Measurements from ENCODE around the gene TMEM258.

The TMEM258 gene

GRCh38 chr11:61792310-61793082, at the start of gene TMEM258, which contains the start of gene FEN1:
TMEM258 (minus strand) TSS chr11:61792599; CDS start chr11:61792558, 41 bp downstream.
FEN1 (plus strand) TSS chr11:61792911; CDS start chr11:61795362, 2,451 bp downstream.
- peaks cover 64% of the 10 kb centered on the region for H3K79me2 ChIP-seq (ENCODE audit: insufficient read depth, low read depth)
- peak within 1 kb of the TSS; percentile 88 for H3K9ac ChIP-seq
- H3K4me1 ChIP-seq (ENCODE audit: low read depth, poor library complexity, severe bottlenecking): peaks cover 32% of the 10 kb centered on the region
- H3K27ac ChIP-seq: peak within 1 kb of the TSS; percentile 79
- H4K20me1 ChIP-seq (ENCODE audit: insufficient read depth): peaks cover 2% of the 10 kb centered on the region; the same call in 1 of the 2 replicates
- H2AFZ ChIP-seq (ENCODE audit: low read depth): peak within 1 kb of the TSS; percentile 74
- H3K4me2 ChIP-seq: peak within 1 kb of the TSS; percentile 58
- H3K4me3 ChIP-seq (IDR thresholded peaks at IDR 0.05; ENCODE audit: insufficient read depth, low read depth, low read length): no peak within 1 kb of the TSS
- H3K36me3 ChIP-seq (ENCODE audit: insufficient read depth): peaks cover 6% of the 10 kb centered on the region; the same call in 1 of the 2 replicates
- 0 out of 2 replicates have a peak, but pooled peaks have one; percentile 27 for TF ChIP-seq CTCF (conservative IDR thresholded peaks at IDR 0.05; ENCODE audit: low read depth, low read length)
- no peaks in the 10 kb centered on the region for H3K27me3 ChIP-seq (ENCODE audit: insufficient read depth, low read depth)

GRCh38 chr11:61841636-61842527, 49.5 kb upstream of the TMEM258 start:
- Histone ChIP-seq H3K4me3 (IDR thresholded peaks at IDR 0.05; ENCODE audit: insufficient read depth, low read depth, low read length) (no peak overlapping the region), H4K20me1 (ENCODE audit: insufficient read depth) (no peaks in the 10 kb centered on the region), H3K27ac (no peak overlapping the region), H3K4me1 (ENCODE audit: low read depth, poor library complexity, severe bottlenecking) (no peaks in the 10 kb centered on the region), H3K27me3 (ENCODE audit: insufficient read depth, low read depth) (no peaks in the 10 kb centered on the region), H2AFZ (ENCODE audit: low read depth) (no peak overlapping the region), H3K79me2 (ENCODE audit: insufficient read depth, low read depth) (no peaks in the 10 kb centered on the region), H3K36me3 (ENCODE audit: insufficient read depth) (no peaks in the 10 kb centered on the region), H3K9ac (no peak overlapping the region), H3K4me2 (no peak overlapping the region)
- TF ChIP-seq CTCF (conservative IDR thresholded peaks at IDR 0.05; ENCODE audit: low read depth, low read length): no peak

GRCh38 chr11:61840371-61840770, 48.0 kb upstream of the TMEM258 start:
- H3K4me3 ChIP-seq (IDR thresholded peaks at IDR 0.05; ENCODE audit: insufficient read depth, low read depth, low read length): no peak overlapping the region
- H3K36me3 ChIP-seq (ENCODE audit: insufficient read depth): no peaks in the 10 kb centered on the region
- no peak for TF ChIP-seq CTCF (conservative IDR thresholded peaks at IDR 0.05; ENCODE audit: low read depth, low read length)
- H3K79me2 ChIP-seq (ENCODE audit: insufficient read depth, low read depth): no peaks in the 10 kb centered on the region
- no peaks in the 10 kb centered on the region for H3K27me3 ChIP-seq (ENCODE audit: insufficient read depth, low read depth)
- H2AFZ ChIP-seq (ENCODE audit: low read depth): no peak overlapping the region
- no peak overlapping the region for H3K27ac ChIP-seq
- no peaks in the 10 kb centered on the region for H4K20me1 ChIP-seq (ENCODE audit: insufficient read depth)
- no peak overlapping the region for H3K9ac ChIP-seq
- H3K4me2 ChIP-seq: no peak overlapping the region
- no peaks in the 10 kb centered on the region for H3K4me1 ChIP-seq (ENCODE audit: low read depth, poor library complexity, severe bottlenecking)

GRCh38 chr11:61839742-61840141, 47.3 kb upstream of the TMEM258 start:
- Histone ChIP-seq H3K27me3 (ENCODE audit: insufficient read depth, low read depth) (no peaks in the 10 kb centered on the region), H3K27ac (no peak overlapping the region), H3K36me3 (ENCODE audit: insufficient read depth) (no peaks in the 10 kb centered on the region), H3K79me2 (ENCODE audit: insufficient read depth, low read depth) (no peaks in the 10 kb centered on the region), H3K4me1 (ENCODE audit: low read depth, poor library complexity, severe bottlenecking) (no peaks in the 10 kb centered on the region), H2AFZ (ENCODE audit: low read depth) (no peak overlapping the region), H3K4me3 (IDR thresholded peaks at IDR 0.05; ENCODE audit: insufficient read depth, low read depth, low read length) (no peak overlapping the region), H3K4me2 (no peak overlapping the region), H3K9ac (no peak overlapping the region), H4K20me1 (ENCODE audit: insufficient read depth) (no peaks in the 10 kb centered on the region)
- TF ChIP-seq CTCF (conservative IDR thresholded peaks at IDR 0.05; ENCODE audit: low read depth, low read length): no peak

Data from KMS-11 (cell line).